ENCODE results near the gene IPMK.

The IPMK gene

DNA sequence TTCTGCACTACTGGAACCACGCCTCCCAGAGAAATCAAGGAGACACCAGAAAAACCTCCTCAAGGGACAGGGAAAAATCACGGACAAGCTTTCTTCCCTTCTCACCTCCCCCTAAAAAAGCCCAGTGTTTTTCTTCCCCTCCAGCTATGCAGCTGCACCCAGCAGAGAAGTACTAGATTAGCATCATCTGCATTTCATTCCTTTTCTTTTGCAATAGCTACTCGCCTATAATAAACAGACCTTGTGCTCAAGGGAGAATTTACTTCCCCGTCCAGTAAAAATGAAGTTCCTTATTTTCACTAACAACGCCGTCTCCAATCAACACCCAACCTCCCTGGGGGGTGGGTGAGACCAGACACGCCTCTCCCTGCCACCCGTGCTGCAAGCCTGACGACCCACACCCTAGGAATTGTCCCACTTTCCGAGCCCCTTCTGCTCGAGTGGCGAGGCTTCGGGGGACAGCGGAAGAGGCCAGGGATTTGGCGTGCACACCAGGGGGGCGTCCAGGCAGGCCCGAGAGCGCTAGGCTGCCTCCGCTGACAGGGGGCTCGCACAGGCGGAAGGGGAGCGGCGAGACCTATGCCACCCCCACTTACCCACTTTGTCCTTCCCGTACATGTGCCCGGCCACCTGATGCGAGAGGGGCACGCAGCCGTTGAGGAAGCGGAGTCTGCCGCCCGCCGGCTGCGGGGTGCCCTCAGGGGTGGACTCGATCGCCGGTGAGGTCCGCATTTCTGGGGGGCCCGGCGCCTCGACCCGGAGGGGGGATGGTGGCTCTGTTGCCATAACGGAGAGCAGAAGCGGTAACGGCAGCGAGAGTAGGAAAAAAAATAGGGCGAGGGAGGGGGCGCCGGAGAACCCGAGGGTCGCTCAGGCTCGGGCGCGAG is 625 bp downstream of the IPMK start (continued):
- TF ChIP-seq, protein P1, sequence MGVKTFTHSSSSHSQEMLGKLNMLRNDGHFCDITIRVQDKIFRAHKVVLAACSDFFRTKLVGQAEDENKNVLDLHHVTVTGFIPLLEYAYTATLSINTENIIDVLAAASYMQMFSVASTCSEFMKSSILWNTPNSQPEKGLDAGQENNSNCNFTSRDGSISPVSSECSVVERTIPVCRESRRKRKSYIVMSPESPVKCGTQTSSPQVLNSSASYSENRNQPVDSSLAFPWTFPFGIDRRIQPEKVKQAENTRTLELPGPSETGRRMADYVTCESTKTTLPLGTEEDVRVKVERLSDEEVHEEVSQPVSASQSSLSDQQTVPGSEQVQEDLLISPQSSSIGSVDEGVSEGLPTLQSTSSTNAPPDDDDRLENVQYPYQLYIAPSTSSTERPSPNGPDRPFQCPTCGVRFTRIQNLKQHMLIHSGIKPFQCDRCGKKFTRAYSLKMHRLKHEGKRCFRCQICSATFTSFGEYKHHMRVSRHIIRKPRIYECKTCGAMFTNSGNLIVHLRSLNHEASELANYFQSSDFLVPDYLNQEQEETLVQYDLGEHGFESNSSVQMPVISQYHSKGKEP (tag by site-specific recombination; IDR thresholded peaks at IDR 0.05) = peak; percentile 71
- TF ChIP-seq ZNF423 (tag by site-specific recombination; IDR thresholded peaks at IDR 0.05) (peak; percentile 64), ZNF202 (tag by site-specific recombination; IDR thresholded peaks at IDR 0.05; ENCODE audit: borderline replicate concordance) (no peak), ZEB2 (tag by site-specific recombination; IDR thresholded peaks at IDR 0.05) (peak; percentile 86), ZSCAN23 (tag by site-specific recombination; IDR thresholded peaks at IDR 0.05) (peak; percentile 48; the same call in 1 of the 2 replicates), MZF1 (tag by site-specific recombination; IDR thresholded peaks at IDR 0.05; ENCODE audit: borderline replicate concordance) (no peak), ZNF514 (tag by site-specific recombination; IDR thresholded peaks at IDR 0.05) (no peak), ZNF610 (tag by site-specific recombination; IDR thresholded peaks at IDR 0.05; ENCODE audit: borderline replicate concordance) (peak; percentile 67), MYNN (tag by site-specific recombination; IDR thresholded peaks at IDR 0.05; ENCODE audit: borderline replicate concordance) (no peak), ZNF707 (tag by site-specific recombination; IDR thresholded peaks at IDR 0.05) (no peak), ZXDB (tag by site-specific recombination; IDR thresholded peaks at IDR 0.05) (peak; percentile 61), ZNF561 (tag by site-specific recombination; IDR thresholded peaks at IDR 0.05; ENCODE audit: borderline replicate concordance) (0 out of 2 replicates have a peak, but pooled peaks have one; percentile 10), SP2 (tag by site-specific recombination; IDR thresholded peaks at IDR 0.05) (peak; percentile 66), KLF1 (tag by site-specific recombination; IDR thresholded peaks at IDR 0.05) (peak; percentile 82)
- TF ChIP-seq, protein P2, sequence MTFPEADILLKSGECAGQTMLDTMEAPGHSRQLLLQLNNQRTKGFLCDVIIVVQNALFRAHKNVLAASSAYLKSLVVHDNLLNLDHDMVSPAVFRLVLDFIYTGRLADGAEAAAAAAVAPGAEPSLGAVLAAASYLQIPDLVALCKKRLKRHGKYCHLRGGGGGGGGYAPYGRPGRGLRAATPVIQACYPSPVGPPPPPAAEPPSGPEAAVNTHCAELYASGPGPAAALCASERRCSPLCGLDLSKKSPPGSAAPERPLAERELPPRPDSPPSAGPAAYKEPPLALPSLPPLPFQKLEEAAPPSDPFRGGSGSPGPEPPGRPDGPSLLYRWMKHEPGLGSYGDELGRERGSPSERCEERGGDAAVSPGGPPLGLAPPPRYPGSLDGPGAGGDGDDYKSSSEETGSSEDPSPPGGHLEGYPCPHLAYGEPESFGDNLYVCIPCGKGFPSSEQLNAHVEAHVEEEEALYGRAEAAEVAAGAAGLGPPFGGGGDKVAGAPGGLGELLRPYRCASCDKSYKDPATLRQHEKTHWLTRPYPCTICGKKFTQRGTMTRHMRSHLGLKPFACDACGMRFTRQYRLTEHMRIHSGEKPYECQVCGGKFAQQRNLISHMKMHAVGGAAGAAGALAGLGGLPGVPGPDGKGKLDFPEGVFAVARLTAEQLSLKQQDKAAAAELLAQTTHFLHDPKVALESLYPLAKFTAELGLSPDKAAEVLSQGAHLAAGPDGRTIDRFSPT (tag by site-specific recombination; IDR thresholded peaks at IDR 0.05) = peak; percentile 89
- TF ChIP-seq, protein P3, sequence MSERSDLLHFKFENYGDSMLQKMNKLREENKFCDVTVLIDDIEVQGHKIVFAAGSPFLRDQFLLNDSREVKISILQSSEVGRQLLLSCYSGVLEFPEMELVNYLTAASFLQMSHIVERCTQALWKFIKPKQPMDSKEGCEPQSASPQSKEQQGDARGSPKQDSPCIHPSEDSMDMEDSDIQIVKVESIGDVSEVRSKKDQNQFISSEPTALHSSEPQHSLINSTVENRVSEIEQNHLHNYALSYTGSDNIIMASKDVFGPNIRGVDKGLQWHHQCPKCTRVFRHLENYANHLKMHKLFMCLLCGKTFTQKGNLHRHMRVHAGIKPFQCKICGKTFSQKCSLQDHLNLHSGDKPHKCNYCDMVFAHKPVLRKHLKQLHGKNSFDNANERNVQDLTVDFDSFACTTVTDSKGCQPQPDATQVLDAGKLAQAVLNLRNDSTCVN (tag by site-specific recombination; optimal IDR thresholded peaks at IDR 0.05) = peak; percentile 83
- TF ChIP-seq, protein P4, sequence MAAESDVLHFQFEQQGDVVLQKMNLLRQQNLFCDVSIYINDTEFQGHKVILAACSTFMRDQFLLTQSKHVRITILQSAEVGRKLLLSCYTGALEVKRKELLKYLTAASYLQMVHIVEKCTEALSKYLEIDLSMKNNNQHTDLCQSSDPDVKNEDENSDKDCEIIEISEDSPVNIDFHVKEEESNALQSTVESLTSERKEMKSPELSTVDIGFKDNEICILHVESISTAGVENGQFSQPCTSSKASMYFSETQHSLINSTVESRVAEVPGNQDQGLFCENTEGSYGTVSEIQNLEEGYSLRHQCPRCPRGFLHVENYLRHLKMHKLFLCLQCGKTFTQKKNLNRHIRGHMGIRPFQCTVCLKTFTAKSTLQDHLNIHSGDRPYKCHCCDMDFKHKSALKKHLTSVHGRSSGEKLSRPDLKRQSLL (tag by site-specific recombination; IDR thresholded peaks at IDR 0.05) = 0 out of 2 replicates have a peak, but pooled peaks have one; percentile 5

DNA sequence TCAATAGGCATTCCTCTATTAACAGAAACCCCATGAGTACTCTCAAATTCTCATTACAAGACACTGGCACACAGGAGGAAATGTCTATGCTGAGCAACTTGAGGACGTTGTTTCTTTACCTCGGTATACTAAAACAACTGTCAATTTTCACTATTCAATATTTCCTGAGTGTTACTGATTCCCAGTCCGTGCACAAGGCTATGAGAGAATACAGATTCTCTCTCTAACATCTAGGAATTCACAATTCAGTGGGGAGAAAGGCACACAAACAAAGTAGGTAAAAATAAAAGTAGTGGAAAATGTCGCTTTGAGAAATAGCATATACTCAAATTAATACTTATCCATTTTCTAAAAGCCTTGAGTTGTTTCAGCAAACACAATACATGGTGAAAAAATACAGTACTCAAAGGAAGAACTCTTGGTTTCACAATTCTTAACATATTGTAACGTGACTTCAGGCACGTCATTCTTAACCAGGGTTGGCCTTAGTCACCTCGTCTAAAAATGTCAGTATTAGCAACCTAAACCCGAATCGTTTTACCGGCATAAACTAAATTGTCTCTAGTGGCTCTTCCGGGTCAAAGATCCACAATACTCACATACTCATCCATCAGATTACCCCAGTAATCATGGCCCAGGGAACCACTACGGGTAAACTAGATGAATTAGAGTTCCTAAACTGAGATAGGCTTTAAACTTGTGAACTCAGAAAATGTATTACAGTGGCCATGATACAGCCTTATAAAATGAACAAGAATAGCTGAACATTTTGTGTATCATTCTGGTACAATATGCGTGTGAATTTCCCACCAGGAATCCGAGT is 1.5 kb downstream of the IPMK start:
- CTCF ChIA-PET = interaction anchor here (0.7 to 1.2 kb wide), 2 partner anchors 24 to 29 kb away, joined by 3 read pairs; no protein-coding TSS in a partner anchor
- H3K36me3 ChIP-seq (ENCODE audit: control insufficient read depth in 2 of 2, insufficient read depth in 1 of 2, low read length in 2 of 2) = no peaks in the 10 kb centered on the region
- TF ChIP-seq ZNF341 (tag by site-specific recombination; IDR thresholded peaks at IDR 0.05; ENCODE audit: low read depth) (no peak), ZBTB20 (tag by site-specific recombination; IDR thresholded peaks at IDR 0.05) (peak; percentile 21; the same call in 1 of the 2 replicates), ZNF660 (tag by site-specific recombination; IDR thresholded peaks at IDR 0.05) (peak; percentile 17; the same call in 1 of the 2 replicates), ZNF843 (tag by site-specific recombination; IDR thresholded peaks at IDR 0.05) (0 out of 2 replicates have a peak, but pooled peaks have one; percentile 3), ZFP37 (tag by site-specific recombination; IDR thresholded peaks at IDR 0.05) (no peak), ZNF521 (tag by site-specific recombination; IDR thresholded peaks at IDR 0.05) (no peak), ZNF37A (tag by site-specific recombination; IDR thresholded peaks at IDR 0.05) (no peak)
- TF ChIP-seq, protein P5, sequence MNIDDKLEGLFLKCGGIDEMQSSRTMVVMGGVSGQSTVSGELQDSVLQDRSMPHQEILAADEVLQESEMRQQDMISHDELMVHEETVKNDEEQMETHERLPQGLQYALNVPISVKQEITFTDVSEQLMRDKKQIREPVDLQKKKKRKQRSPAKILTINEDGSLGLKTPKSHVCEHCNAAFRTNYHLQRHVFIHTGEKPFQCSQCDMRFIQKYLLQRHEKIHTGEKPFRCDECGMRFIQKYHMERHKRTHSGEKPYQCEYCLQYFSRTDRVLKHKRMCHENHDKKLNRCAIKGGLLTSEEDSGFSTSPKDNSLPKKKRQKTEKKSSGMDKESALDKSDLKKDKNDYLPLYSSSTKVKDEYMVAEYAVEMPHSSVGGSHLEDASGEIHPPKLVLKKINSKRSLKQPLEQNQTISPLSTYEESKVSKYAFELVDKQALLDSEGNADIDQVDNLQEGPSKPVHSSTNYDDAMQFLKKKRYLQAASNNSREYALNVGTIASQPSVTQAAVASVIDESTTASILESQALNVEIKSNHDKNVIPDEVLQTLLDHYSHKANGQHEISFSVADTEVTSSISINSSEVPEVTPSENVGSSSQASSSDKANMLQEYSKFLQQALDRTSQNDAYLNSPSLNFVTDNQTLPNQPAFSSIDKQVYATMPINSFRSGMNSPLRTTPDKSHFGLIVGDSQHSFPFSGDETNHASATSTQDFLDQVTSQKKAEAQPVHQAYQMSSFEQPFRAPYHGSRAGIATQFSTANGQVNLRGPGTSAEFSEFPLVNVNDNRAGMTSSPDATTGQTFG (tag by site-specific recombination; IDR thresholded peaks at IDR 0.05; ENCODE audit: borderline replicate concordance) = no peak

More for the DNA sequence above, 1.5 kb downstream of the IPMK start:
- peaks cover 6% of the 10 kb centered on the region; the same call in 1 of the 2 replicates for H3K4me1 ChIP-seq (ENCODE audit: control insufficient read depth, insufficient read depth, low read length)
- H3K27ac ChIP-seq (ENCODE audit: extremely low read depth, low read depth, low read length) = peak overlapping the region; percentile 85; the same call in 1 of the 2 replicates
- peak overlapping the region; percentile 64 for H3K4me3 ChIP-seq (ENCODE audit: low read depth, low read length)
- no peaks in the 10 kb centered on the region for H3K9me3 ChIP-seq (ENCODE audit: control insufficient read depth, insufficient read depth, low read depth, low read length)
- POLR2A ChIA-PET = no interaction called here

Measured in HEK293 (cell line).